HCT116 (cell line): Measurements from ENCODE around the gene ATP5PD. TPM values are rescaled to one million over a fixed set of nuclear protein-coding genes. Genes with fewer than 3 reads are reported as not detected.

Experiments
- ATAC-seq: fragments of 200-7000 bp; cut with Tn5 transposase; 2 replicates; pipeline ENCODE4 v1.9.1; 2020; ENCODE audit warnings: mild to moderate bottlenecking, moderate library complexity
- BruUV-seq: library from RNA; stranded (reverse); fragments of 400-500 nt; replicated peaks from 2 replicates; lab custom pipeline; 2021; lab: Mats Ljungman, UMichigan
- CTCF ChIA-PET: fragments of 300-600 bp; sonication (Branson Sonifier 250); formaldehyde crosslinking; loops from one replicate; lab custom pipeline; 2021; ENCODE audit warnings: antibody characterized with exemption; lab: Charles Lee
- POLR2A ChIA-PET: fragments of 300-600, 350-600 bp; sonication (Branson Sonifier 250); formaldehyde crosslinking; loops from one replicate; lab custom pipeline; 2021; ENCODE audit warnings: antibody characterized with exemption; lab: Charles Lee
- RAD21 ChIA-PET, 2 experiments: fragments of 300-600 bp; sonication (Branson Sonifier 250); formaldehyde crosslinking; loops; one replicate each; lab custom pipeline; 2023; ENCODE audit warnings: low total read pairs in 2 of 2; ENCODE audit not compliant: uncharacterized antibody in 2 of 2, unreplicated experiment in 2 of 2, low non-redundant PET in 1 of 2; lab: Charles Lee
- DNase-seq: peaks from one replicate; pipeline ENCODE4 v3.0.0-alpha.2; 2010; ENCODE audit warnings: low read depth, low spot score
- H2AFZ ChIP-seq: fragments of 200-600 bp; shearing (Covaris generic), sonication (generic); 2 replicates; pipeline ENCODE4 v1.6.1; 2017; ENCODE audit warnings: low read depth, mixed run types, mixed read lengths, antibody characterized with exemption, low read length; ENCODE audit not compliant: poor library complexity, severe bottlenecking
- H3K27ac ChIP-seq: 2 replicates; pipeline ENCODE4 v1.5.1; 2012; ENCODE audit warnings: low read depth, low read length
- H3K27me3 ChIP-seq: fragments of 200-600 bp; sonication (generic); 2 replicates; pipeline ENCODE4 v1.6.1; 2016; ENCODE audit warnings: mixed run types, low read length, mixed read lengths; ENCODE audit not compliant: insufficient read depth
- H3K36me3 ChIP-seq, 2 experiments: fragments of 200-500 bp in 1 of 2; fragments of 200-600 bp in 1 of 2; sonication (Bioruptor generic) in 1 of 2; sonication (generic) in 1 of 2; 2 replicates each; pipeline versions ENCODE4 v1.5.1 to v1.6.1; 2014 to 2016; ENCODE audit warnings: low read length in 2 of 2, inconsistent platforms in 1 of 2, mixed read lengths in 1 of 2, mixed run types in 1 of 2; ENCODE audit not compliant: insufficient read depth in 2 of 2, control insufficient read depth in 1 of 2
- H3K4me1 ChIP-seq, 2 experiments: fragments of 200-600 bp in 1 of 2; sonication (generic) in 1 of 2; 2 replicates each; pipeline versions ENCODE4 v1.5.1 to v1.6.1; 2012 to 2017; ENCODE audit warnings: low read length in 2 of 2, inconsistent platforms in 1 of 2, mild to moderate bottlenecking in 1 of 2, mixed read lengths in 1 of 2, mixed run types in 1 of 2, moderate library complexity in 1 of 2; ENCODE audit not compliant: insufficient read depth in 2 of 2, control insufficient read depth in 1 of 2
- H3K4me2 ChIP-seq: fragments of 200-600 bp; sonication (generic); 2 replicates; pipeline ENCODE4 v1.6.1; 2017; ENCODE audit warnings: mixed run types, low read length, mixed read lengths
- H3K4me3 ChIP-seq, 2 experiments: fragments of 200-600 bp in 1 of 2; sonication (generic) in 1 of 2; replicated peaks in 1 of 2; 2 replicates each; pipeline ENCODE4 v1.5.1; 2011 to 2016; ENCODE audit warnings: low read length in 2 of 2, control low read depth in 1 of 2, low read depth in 1 of 2, mild to moderate bottlenecking in 1 of 2, mixed read lengths in 1 of 2, mixed run types in 1 of 2
- H3K79me2 ChIP-seq: fragments of 200-600 bp; sonication (generic); 2 replicates; pipeline ENCODE4 v1.6.1; 2017; ENCODE audit warnings: mild to moderate bottlenecking, mixed run types, low read length, moderate library complexity, mixed read lengths; ENCODE audit not compliant: insufficient read depth
- H3K9ac ChIP-seq: fragments of 200-600 bp; sonication (generic); 2 replicates; pipeline ENCODE4 v1.6.1; 2016; ENCODE audit warnings: low read length, mixed read lengths
- H3K9me2 ChIP-seq: fragments of 200-600 bp; sonication (generic), shearing (Covaris generic); 2 replicates; pipeline ENCODE4 v1.6.1; 2017; ENCODE audit warnings: mixed run types, mild to moderate bottlenecking, moderate library complexity; ENCODE audit not compliant: insufficient read depth
- H3K9me3 ChIP-seq, 2 experiments: fragments of 200-500 bp in 1 of 2; fragments of 200-600 bp in 1 of 2; sonication (Bioruptor generic) in 1 of 2; sonication (generic) in 1 of 2; 2 replicates each; pipeline ENCODE4 v1.6.1; 2014 to 2017; ENCODE audit warnings: low read length in 2 of 2, mixed read lengths in 2 of 2, inconsistent platforms in 1 of 2, low read depth in 1 of 2, mild to moderate bottlenecking in 1 of 2, mixed run types in 1 of 2, moderate library complexity in 1 of 2; ENCODE audit not compliant: control insufficient read depth in 1 of 2, insufficient read depth in 1 of 2
- H4K20me1 ChIP-seq: fragments of 200-600 bp; sonication (generic), shearing (Covaris generic); 2 replicates; pipeline ENCODE4 v1.6.1; 2017; ENCODE audit warnings: mixed run types, mild to moderate bottlenecking, moderate library complexity; ENCODE audit not compliant: insufficient read depth
- EGR1 ChIP-seq: IDR thresholded peaks from 2 replicates; pipeline ENCODE4 v1.6.1; 2012; ENCODE audit warnings: low read depth
- MAX ChIP-seq: IDR thresholded peaks from 2 replicates; pipeline ENCODE4 v1.6.1; 2012
- POLR2AphosphoS5 ChIP-seq: IDR thresholded peaks from 2 replicates; pipeline ENCODE4 v1.6.1; 2011; ENCODE audit warnings: mild to moderate bottlenecking, low read depth, low read length, moderate library complexity
- REST ChIP-seq: IDR thresholded peaks from 2 replicates; pipeline ENCODE4 v1.6.1; 2012; ENCODE audit warnings: low read depth
- YY1 ChIP-seq: IDR thresholded peaks from 2 replicates; pipeline ENCODE4 v1.6.1; 2011; ENCODE audit warnings: low read length, low read depth, moderate library complexity, mild to moderate bottlenecking; ENCODE audit not compliant: insufficient replicate concordance; ENCODE audit errors: extremely low read depth
- intact Hi-C: fragments of 100-400 bp; cut with micrococcal nuclease; formaldehyde crosslinking; loops from 2 replicates; pipeline ENCODE4 v1.10.0; 2022
- total RNA-seq: library from RNA; stranded (reverse); gene quantifications from one replicate; pipeline ENCODE4 v1.2.1, GENCODE V29; 2021; ENCODE audit not compliant: unreplicated experiment

Gene ATP5PD
- total RNA-seq, 1 experiment from 2014 or later: 407 TPM

DNA sequence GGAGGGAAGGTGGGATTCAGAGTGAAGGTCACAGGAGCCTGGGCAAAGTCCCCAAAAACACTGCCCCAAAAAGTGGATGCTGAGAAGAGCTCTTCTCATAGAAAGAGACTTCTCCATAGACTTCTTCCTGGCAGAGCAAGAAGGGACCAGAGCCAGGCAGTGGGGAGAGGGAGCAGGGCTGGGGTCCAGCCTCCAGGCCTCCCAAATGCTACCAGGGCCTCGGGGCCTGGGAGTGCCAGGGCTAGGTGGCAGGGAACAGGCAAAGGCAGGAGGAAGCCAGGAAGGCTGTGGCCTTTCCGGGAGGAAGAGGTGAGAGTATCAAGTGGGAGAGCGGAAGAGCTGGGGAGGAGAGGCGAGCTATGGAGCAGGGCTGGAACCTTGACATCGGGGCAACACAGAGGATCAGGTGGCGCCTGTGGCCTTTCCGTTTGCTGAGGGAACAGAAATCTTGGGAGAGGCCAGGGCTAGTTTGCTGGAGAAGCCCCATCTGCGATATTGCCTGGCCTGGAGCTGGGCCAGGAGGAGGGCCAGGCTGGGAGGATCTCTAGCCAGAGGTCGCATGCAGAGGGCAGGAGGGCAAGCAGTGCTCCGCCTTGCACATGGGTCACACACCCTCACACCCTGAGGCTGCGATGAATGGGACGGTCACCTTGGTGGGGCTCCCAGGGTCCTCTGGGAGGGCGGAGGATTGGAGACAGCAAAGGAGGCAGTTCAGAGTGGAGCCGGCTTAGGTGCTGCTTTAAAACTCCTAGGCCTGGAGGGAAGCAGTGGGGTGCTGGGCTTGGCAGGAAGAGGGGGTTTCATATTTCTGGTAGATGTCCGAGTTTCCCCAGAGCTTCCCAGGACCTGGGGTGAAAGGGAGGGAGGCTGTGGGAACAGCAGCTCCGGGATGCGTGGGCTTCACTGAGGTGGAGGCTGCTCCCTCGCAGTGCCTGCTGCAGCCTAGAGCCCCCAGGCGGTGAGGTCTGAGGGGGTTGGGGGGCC is 44.4 kb upstream of the ATP5PD start:
- ChIA-PET POLR2A (interaction anchor here (0.7 to 1.9 kb wide), 3 partner anchors 12 to 56 kb away, joined by 3 to 8 read pairs (median 6); no protein-coding TSS in a partner anchor), RAD21 (no interaction called here), CTCF (interaction anchor here (1.4 kb wide), 1 partner anchor 129 kb away, joined by 3 read pairs; no protein-coding TSS in a partner anchor)
- Histone ChIP-seq H3K27ac (peak overlapping the region; percentile 64), H3K9me3 (no peaks in the 10 kb centered on the region), H3K9me2 (no peaks in the 10 kb centered on the region), H3K9ac (peak overlapping the region; percentile 97), H3K79me2 (peaks cover 63% of the 10 kb centered on the region), H3K27me3 (no peaks in the 10 kb centered on the region), H3K4me3 (no peak overlapping the region; a peak in 1 of 4 replicates), H3K36me3 (peaks cover 0 to 6% of the 10 kb centered on the region in 2 experiments; a peak in 1 of 4 replicates), H3K4me1 (peaks cover 76 to 97% of the 10 kb centered on the region in 2 experiments), H3K4me2 (peak overlapping the region; percentile 92), H2AFZ (no peak overlapping the region), H4K20me1 (no peaks in the 10 kb centered on the region)
- intact Hi-C loops: no loop called here
- BruUV-seq: no TSS peak
- ATAC-seq (no peak), DNase-seq (no peak)
- TF ChIP-seq POLR2AphosphoS5 (0 out of 2 replicates have a peak, but pooled peaks have one; percentile 14), EGR1 (no peak), YY1 (no peak), REST (no peak), MAX (no peak)
